ENCODE data around the gene ULK3.
A peak's percentile ranks its signal among the peaks of the same experiment; 100 is the strongest.

Gene ULK3

GRCh38 chr15:74790080-74790916 is 52.7 kb downstream of the ULK3 start:
- H3K4me3 ChIP-seq (ENCODE audit: low read length in 2 of 2): peak overlapping the region in 1 of 2 donors; percentile 35
- H3K9ac ChIP-seq (ENCODE audit: low read length in 2 of 2): peak overlapping the region; percentile 25 to 64
- H3K9me3 ChIP-seq (ENCODE audit: control insufficient read depth in 2 of 2, low read length in 2 of 2): no peaks in the 10 kb centered on the region
- no peaks in the 10 kb centered on the region for H3K27me3 ChIP-seq (ENCODE audit: control insufficient read depth in 1 of 2, insufficient read depth in 2 of 2, low read length in 2 of 2)
- peaks cover 54% of the 10 kb centered on the region for H3K4me1 ChIP-seq (ENCODE audit: control insufficient read depth, insufficient read depth, low read length)
- peaks cover 0 to 2% of the 10 kb centered on the region in 2 donors for H3K36me3 ChIP-seq (ENCODE audit: control insufficient read depth in 2 of 2, insufficient read depth in 2 of 2, low read length in 2 of 2)
- H3K27ac ChIP-seq (ENCODE audit: low read length): peak overlapping the region; percentile 73

GRCh38 chr15:74789741-74790079 is 53.2 kb downstream of the ULK3 start:
- H3K36me3 ChIP-seq (ENCODE audit: control insufficient read depth in 2 of 2, insufficient read depth in 2 of 2, low read length in 2 of 2): peaks cover 0 to 2% of the 10 kb centered on the region in 2 donors
- no peaks in the 10 kb centered on the region for H3K27me3 ChIP-seq (ENCODE audit: control insufficient read depth in 1 of 2, insufficient read depth in 2 of 2, low read length in 2 of 2)
- peaks cover 58% of the 10 kb centered on the region for H3K4me1 ChIP-seq (ENCODE audit: control insufficient read depth, insufficient read depth, low read length)
- no peaks in the 10 kb centered on the region for H3K9me3 ChIP-seq (ENCODE audit: control insufficient read depth in 2 of 2, low read length in 2 of 2)
- peak overlapping the region; percentile 30 to 64 for H3K9ac ChIP-seq (ENCODE audit: low read length in 2 of 2)
- peak overlapping the region in 1 of 2 donors; percentile 35 for H3K4me3 ChIP-seq (ENCODE audit: low read length in 2 of 2)
- H3K27ac ChIP-seq (ENCODE audit: low read length): peak overlapping the region; percentile 73

GRCh38 chr15:74789171-74789631 is 53.8 kb downstream of the ULK3 start:
- H3K4me3 ChIP-seq (ENCODE audit: low read length in 2 of 2): peak overlapping the region in 1 of 2 donors; percentile 22
- H3K27ac ChIP-seq (ENCODE audit: low read length): peak overlapping the region; percentile 73

GRCh38 chr15:74788683-74789151 is 54.2 kb downstream of the ULK3 start:
- peaks cover 0 to 2% of the 10 kb centered on the region in 2 donors for H3K36me3 ChIP-seq (ENCODE audit: control insufficient read depth in 2 of 2, insufficient read depth in 2 of 2, low read length in 2 of 2)
- peak overlapping the region in 1 of 2 donors; percentile 22 for H3K4me3 ChIP-seq (ENCODE audit: low read length in 2 of 2)
- H3K27ac ChIP-seq (ENCODE audit: low read length): peak overlapping the region; percentile 18
- H3K9me3 ChIP-seq (ENCODE audit: control insufficient read depth in 2 of 2, low read length in 2 of 2): no peaks in the 10 kb centered on the region
- no peaks in the 10 kb centered on the region for H3K27me3 ChIP-seq (ENCODE audit: control insufficient read depth in 1 of 2, insufficient read depth in 2 of 2, low read length in 2 of 2)
- H3K9ac ChIP-seq (ENCODE audit: low read length in 2 of 2): peak overlapping the region in 1 of 2 donors; percentile 37
- peaks cover 68% of the 10 kb centered on the region for H3K4me1 ChIP-seq (ENCODE audit: control insufficient read depth, insufficient read depth, low read length)

More at GRCh38 chr15:74789171-74789631, 53.8 kb downstream of the ULK3 start:
- Histone ChIP-seq H3K4me1 (ENCODE audit: control insufficient read depth, insufficient read depth, low read length) (peaks cover 63% of the 10 kb centered on the region), H3K9me3 (ENCODE audit: control insufficient read depth in 2 of 2, low read length in 2 of 2) (no peaks in the 10 kb centered on the region), H3K9ac (ENCODE audit: low read length in 2 of 2) (peak overlapping the region; percentile 5 to 37), H3K36me3 (ENCODE audit: control insufficient read depth in 2 of 2, insufficient read depth in 2 of 2, low read length in 2 of 2) (peaks cover 0 to 2% of the 10 kb centered on the region in 2 donors), H3K27me3 (ENCODE audit: control insufficient read depth in 1 of 2, insufficient read depth in 2 of 2, low read length in 2 of 2) (no peaks in the 10 kb centered on the region)

GRCh38 chr15:74788042-74788682 is 54.8 kb downstream of the ULK3 start:
- Histone ChIP-seq H3K4me1 (ENCODE audit: control insufficient read depth, insufficient read depth, low read length) (peaks cover 73% of the 10 kb centered on the region), H3K27ac (ENCODE audit: low read length) (peak overlapping the region; percentile 18), H3K9ac (ENCODE audit: low read length in 2 of 2) (peak overlapping the region in 1 of 2 donors; percentile 51), H3K36me3 (ENCODE audit: control insufficient read depth in 2 of 2, insufficient read depth in 2 of 2, low read length in 2 of 2) (peaks cover 0 to 2% of the 10 kb centered on the region in 2 donors), H3K4me3 (ENCODE audit: low read length in 2 of 2) (no peak overlapping the region), H3K9me3 (ENCODE audit: control insufficient read depth in 2 of 2, low read length in 2 of 2) (no peaks in the 10 kb centered on the region), H3K27me3 (ENCODE audit: control insufficient read depth in 1 of 2, insufficient read depth in 2 of 2, low read length in 2 of 2) (no peaks in the 10 kb centered on the region)

GRCh38 chr15:74787251-74788041 is 55.5 kb downstream of the ULK3 start:
- H3K4me1 ChIP-seq (ENCODE audit: control insufficient read depth, insufficient read depth, low read length): peaks cover 74% of the 10 kb centered on the region
- H3K27ac ChIP-seq (ENCODE audit: low read length): peak overlapping the region; percentile 18
- H3K36me3 ChIP-seq (ENCODE audit: control insufficient read depth in 2 of 2, insufficient read depth in 2 of 2, low read length in 2 of 2): peaks cover 0 to 2% of the 10 kb centered on the region in 2 donors
- peak overlapping the region in 1 of 2 donors; percentile 51 for H3K9ac ChIP-seq (ENCODE audit: low read length in 2 of 2)
- H3K4me3 ChIP-seq (ENCODE audit: low read length in 2 of 2): peak overlapping the region in 1 of 2 donors; percentile 12
- no peaks in the 10 kb centered on the region for H3K9me3 ChIP-seq (ENCODE audit: control insufficient read depth in 2 of 2, low read length in 2 of 2)
- no peaks in the 10 kb centered on the region for H3K27me3 ChIP-seq (ENCODE audit: control insufficient read depth in 1 of 2, insufficient read depth in 2 of 2, low read length in 2 of 2)

- no peaks in the 10 kb centered on the region for H3K9me3 ChIP-seq (ENCODE audit: control insufficient read depth in 2 of 2, low read length in 2 of 2)
- no peak overlapping the region for H3K9ac ChIP-seq (ENCODE audit: low read length in 2 of 2)
- H3K4me1 ChIP-seq (ENCODE audit: control insufficient read depth, insufficient read depth, low read length): peaks cover 75% of the 10 kb centered on the region
- H3K27me3 ChIP-seq (ENCODE audit: control insufficient read depth in 1 of 2, insufficient read depth in 2 of 2, low read length in 2 of 2): no peaks in the 10 kb centered on the region
- H3K27ac ChIP-seq (ENCODE audit: low read length): no peak overlapping the region
- no peak overlapping the region for H3K4me3 ChIP-seq (ENCODE audit: low read length in 2 of 2)
- peaks cover 0 to 2% of the 10 kb centered on the region in 2 donors for H3K36me3 ChIP-seq (ENCODE audit: control insufficient read depth in 2 of 2, insufficient read depth in 2 of 2, low read length in 2 of 2)
These were observed 56.3 kb downstream of the ULK3 start for GRCh38 chr15:74786551-74787165.
